Measurements from ENCODE around the gene ZCCHC10.
"Not testable (repeated sequence)": the region's sequence is repeated elsewhere in the genome, so short reads cannot be mapped to it uniquely, and the experiment has no call there.

The ZCCHC10 gene

GRCh38 chr5:133051542-133052316 is 25.4 kb upstream of the ZCCHC10 start, which contains the start of gene HSPA4:
HSPA4 (plus strand) TSS chr5:133052013; CDS start chr5:133052251, 238 bp downstream.
- TF ChIP-seq CTCF (IDR thresholded peaks at IDR 0.05; ENCODE audit: extremely low read depth, missing control alignments) = no peak
- peak; percentile 98 for DNase-seq (ENCODE audit: low spot score)

DNA sequence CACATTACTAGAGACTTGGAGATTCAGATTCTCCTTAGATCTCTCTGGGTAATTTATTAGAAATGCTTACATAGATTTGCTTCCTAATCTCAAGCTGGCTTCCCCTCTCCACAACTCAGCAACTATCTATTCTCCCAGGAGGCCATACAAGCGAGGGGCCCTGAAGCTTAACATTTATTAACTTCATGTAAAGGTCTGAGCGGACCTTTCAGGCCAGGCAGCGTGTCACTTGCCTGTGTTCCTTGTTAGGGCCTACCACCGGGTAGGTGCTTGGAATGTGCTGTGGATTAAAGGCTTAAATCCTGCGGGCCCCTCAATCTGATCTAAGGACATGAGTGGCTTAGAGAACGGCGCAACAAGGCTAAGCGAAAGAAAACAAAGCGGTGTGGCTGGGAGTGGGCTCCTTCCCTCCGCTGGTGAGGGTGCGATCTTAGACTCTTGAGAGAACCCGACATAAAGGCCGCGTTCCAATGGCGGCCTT is 24.8 kb upstream of the ZCCHC10 start:
- TF ChIP-seq CTCF (IDR thresholded peaks at IDR 0.05; ENCODE audit: extremely low read depth, missing control alignments) = no peak
- DNase-seq (ENCODE audit: low spot score) = no peak

DNA sequence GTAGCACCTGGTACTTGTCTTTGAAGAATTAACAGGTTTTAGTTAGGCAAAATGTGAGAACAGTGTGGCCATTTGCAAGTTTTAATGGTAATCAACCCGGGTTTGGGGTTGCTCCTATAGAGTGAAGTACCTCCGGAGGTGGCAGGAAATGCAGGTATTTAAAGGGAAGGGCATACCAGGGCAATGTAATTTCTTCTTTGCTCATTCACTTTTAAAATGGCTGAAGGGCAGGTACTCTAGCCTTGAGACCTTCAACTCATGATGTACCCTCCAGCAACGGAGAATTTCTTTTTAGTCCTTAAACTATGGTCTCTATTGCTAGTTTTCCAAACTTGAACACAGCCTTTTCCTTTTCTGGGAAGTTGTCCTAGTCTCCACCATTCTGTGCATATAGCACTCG is 24.2 kb upstream of the ZCCHC10 start:
- DNase-seq (ENCODE audit: low spot score) = no peak
- TF ChIP-seq CTCF (IDR thresholded peaks at IDR 0.05; ENCODE audit: extremely low read depth, missing control alignments) = no peak

DNA sequence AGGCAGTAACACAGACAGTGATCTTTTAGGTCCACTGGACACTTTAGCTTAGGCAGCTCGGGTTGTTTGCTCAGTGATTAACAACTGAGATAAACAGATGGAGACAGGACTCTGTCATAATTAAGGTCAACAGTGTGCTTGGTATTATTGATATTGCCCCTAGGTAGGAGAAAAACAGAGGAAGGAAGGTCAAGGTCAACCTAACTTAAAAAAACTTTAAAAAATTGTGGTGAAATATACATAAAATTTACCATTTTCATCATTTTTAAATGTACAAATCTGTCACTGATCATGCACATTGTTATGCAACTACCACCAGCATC is 23.3 kb upstream of the ZCCHC10 start:
- DNase-seq (ENCODE audit: low spot score) = no peak

DNA sequence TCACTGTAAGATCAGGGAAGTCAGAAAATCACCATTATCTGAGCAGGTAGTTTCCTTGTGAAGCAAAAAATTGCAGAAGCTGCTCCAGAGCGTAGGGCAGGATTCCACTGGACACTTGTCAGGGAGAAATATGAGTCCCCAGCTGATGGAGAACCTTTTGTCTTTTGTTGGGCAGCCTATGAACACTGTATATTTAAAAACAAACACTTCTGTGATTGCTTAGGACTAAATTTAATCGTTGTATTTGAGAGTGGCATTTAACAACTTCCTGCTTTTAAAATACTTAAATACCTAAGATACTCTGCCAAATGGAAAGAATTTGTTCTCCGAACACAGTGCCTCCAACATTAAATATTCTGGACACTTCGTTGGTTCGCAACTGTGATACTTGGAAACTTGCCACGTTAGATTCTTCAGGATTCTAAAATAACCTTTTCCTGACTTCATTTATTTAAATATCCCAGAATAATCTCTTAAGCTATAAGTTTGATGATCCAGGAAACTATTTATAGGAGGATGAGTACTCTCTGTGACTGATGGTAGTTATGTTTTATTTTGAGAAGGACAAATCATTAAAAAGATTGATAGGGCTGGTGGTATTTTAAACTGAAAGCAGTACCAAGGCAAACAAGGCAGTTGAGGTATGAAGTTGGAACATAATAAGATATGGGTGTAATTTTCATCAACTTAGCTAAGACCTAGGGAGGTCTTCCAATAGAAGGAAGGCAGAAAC is 22.8 kb upstream of the ZCCHC10 start:
- no peak for DNase-seq (ENCODE audit: low spot score)
- no peak for TF ChIP-seq CTCF (IDR thresholded peaks at IDR 0.05; ENCODE audit: extremely low read depth, missing control alignments)

More for the DNA sequence above, 23.3 kb upstream of the ZCCHC10 start:
- TF ChIP-seq CTCF (IDR thresholded peaks at IDR 0.05; ENCODE audit: extremely low read depth, missing control alignments) = no peak

GRCh38 chr5:133047404-133047803 is 21.1 kb upstream of the ZCCHC10 start:
- no peak for DNase-seq (ENCODE audit: low spot score)
- no peak for TF ChIP-seq CTCF (IDR thresholded peaks at IDR 0.05; ENCODE audit: extremely low read depth, missing control alignments)

DNA sequence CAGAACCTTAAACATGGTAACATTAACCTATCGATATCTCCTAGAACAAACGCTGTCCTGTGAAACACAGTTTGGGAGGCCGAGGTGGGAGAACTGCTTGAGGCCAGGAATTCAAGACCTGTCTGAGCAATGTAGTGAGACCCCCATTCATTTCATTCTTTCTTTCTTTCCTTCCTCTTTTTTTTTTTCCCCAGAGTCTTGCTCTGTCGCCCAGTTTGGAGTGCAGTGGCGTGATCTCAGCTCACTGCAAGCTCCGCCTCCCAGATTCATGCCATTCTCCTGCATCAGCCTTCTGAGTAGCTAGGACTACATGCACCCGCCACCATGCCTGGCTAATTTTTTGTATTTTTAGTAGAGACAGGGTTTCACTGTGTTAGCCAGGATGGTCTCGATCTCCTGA is 20.2 kb upstream of the ZCCHC10 start:
- not testable (repeated sequence) for DNase-seq (ENCODE audit: low spot score)
